ENCODE data around the gene CRISPLD2. TPM values are rescaled to one million over a fixed set of nuclear protein-coding genes. Genes with fewer than 3 reads are reported as not detected.
"Not testable (repeated sequence)": the region's sequence is repeated elsewhere in the genome, so short reads cannot be mapped to it uniquely, and the experiment has no call there.

The CRISPLD2 gene
- total RNA-seq, 1 donor from 2014 or later, result 29.1 TPM

- intact Hi-C loops (cut with micrococcal nuclease), result no loop called here
- no peak for DNase-seq
- ATAC-seq, result no peak
Observed at GRCh38 chr16:84818989-84819643, 669 bp upstream of the CRISPLD2 start.

- DNase-seq (no peak), ATAC-seq (no peak)
- intact Hi-C loops (cut with micrococcal nuclease), result no loop called here
Observed at GRCh38 chr16:84820305-84820684, 510 bp downstream of the CRISPLD2 start.

DNA sequence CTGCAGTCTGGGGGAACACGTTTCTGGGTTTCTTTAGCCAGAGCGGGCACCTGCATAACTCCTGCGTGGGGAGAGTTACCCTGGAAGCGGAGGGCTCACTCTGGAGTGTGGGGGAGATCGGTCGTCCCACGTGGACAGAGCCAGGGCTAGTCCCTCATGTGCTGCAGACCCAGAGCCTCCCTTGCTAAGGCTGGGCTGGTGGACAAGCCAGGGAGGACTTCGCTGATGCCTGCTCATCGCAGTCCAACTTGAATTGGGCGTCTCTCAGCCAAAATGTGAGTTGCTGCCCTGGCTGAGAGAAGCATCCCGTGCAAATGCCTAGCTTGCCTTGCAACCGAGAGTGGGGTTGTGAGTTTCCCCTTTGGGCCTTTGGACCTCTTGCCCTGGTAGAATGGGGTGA lies 986 bp downstream of the CRISPLD2 start:
- DNase-seq (no peak), ATAC-seq (no peak)

DNA sequence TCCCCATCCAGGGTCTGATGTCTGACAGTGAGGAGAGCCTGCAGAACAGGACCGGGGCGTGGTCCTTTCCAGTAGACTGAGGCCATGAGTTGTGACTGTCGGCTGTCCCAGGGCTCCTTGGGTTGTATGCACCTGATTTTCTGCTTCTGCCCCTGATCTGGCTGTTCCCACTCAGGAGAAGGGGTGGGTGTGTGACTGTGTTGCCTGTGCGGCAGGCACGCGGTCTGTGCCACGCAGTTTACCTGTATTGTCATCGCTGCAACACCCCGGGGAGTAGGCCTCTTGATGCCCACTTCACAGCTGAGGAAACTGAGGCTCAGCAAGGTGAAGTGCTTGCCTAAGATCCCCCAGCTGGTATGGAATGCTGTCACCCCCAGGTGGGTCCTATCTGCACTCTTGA lies 1.4 kb downstream of the CRISPLD2 start:
- intact Hi-C loops (cut with micrococcal nuclease), result no loop called here
- no peak for DNase-seq

More for the DNA sequence above, 986 bp downstream of the CRISPLD2 start:
- intact Hi-C loops (cut with micrococcal nuclease), result no loop called here

DNA sequence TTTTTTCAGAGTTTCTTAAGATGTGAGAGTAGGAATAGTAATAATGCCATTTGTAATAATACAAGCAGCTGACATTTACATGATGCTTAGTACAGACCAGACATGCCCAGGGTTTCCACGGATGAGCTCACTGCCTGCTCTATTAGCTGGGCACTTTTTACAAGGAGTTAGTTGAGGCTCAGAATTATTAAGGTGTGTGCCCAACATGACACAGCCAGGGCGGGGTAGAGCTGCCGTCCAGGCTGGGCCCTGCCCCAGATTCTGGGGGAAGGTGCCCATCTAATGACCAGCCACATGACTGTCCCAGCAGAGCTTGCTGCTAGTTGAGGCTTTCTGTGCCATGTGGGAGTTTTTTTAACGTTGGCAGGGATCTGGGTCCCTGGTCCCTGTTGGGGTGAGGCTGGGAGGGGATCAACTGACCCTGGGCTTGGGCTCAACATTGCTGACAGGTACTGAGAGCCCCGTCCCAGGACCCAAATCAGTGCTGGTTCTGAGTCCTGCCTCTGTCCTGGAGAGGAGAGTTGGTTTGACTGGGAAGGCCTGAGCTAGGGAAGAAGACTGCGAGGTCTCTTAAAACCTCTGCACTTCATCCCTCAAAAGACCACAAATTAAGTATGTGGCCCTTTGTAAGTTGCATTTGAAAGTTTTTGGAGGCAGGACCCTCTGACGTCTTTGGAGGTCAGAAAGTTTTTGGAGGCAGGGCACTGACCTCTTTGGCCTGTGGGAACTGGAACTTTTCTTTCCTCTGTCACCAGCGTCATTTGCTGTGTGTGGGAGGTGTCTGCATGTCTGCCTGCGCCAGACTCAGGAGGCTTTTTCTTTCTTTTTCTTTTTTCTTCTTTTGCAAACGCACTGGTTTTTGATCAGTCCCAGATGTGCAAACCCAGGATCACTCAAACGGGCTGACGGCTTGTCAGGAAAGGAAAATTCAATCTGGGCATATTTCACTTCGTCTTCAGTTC lies 2.2 kb downstream of the CRISPLD2 start:
- intact Hi-C loops (cut with micrococcal nuclease), result no loop called here
- ATAC-seq (peak; percentile 20), DNase-seq (peak; percentile 48)

More for the DNA sequence above, 1.4 kb downstream of the CRISPLD2 start:
- ATAC-seq, result no peak

- ATAC-seq (no peak), DNase-seq (no peak)
- intact Hi-C loops (cut with micrococcal nuclease), result no loop called here
Observed at GRCh38 chr16:84822990-84823389, 3.2 kb downstream of the CRISPLD2 start.

- peak; percentile 16 for ATAC-seq
- intact Hi-C loops (cut with micrococcal nuclease), result no loop called here
- peak; percentile 55 for DNase-seq
Observed at GRCh38 chr16:84823484-84823883, 3.7 kb downstream of the CRISPLD2 start.

DNA sequence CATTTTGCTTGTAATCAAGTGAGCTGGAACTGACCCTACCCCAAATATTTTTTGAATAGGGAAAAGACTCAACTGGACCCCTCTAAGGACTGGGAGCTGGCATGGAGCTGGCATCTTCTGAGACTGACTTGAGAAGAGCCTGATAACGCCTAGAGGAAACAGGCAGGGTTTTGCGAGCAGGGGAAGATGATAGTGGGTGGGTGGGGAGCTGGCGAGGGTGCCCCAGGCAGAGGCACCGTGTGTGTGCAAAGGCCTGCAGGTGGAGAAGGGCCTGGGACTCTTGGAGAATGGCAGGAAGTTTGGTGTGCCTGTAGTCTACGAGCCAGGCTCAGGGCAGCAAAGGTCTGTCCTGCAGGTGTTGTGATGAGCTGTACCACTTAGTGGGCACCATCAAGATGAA lies 4.1 kb downstream of the CRISPLD2 start:
- no peak for ATAC-seq
- intact Hi-C loops (cut with micrococcal nuclease), result no loop called here
- DNase-seq, result no peak

DNA sequence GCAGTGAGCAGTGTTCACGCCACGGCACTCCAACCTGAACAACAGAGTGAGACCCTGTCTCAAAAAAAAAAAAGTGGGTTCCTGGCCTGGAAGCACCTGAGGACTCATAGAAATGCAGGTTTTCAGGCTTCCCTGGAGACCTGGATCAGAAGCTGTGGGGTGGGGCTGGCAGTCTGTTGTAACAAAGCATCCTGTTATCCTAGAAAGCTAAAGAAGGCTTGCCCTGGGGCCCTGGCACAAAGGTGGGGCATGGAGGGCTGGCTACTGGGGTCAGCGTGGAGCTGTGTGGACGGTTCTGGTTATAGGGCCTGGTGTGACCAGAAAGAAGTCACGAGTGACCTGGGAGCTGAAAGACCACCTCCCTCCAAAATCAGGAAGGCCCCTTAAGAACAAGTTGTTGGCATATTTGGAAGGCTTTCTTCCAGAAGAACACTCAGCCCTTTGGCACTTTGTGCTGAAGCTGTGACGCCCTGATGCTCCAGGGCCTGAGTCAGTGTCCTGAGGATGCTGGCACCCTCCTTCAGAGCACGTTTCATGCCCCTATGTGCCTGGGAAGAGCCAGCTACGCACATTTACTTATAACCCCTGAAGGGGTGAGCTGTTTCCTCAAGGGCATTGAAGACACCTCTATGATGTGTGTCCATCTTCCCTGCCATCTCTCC lies 6.2 kb downstream of the CRISPLD2 start:
- intact Hi-C loops (cut with micrococcal nuclease), result no loop called here
- ATAC-seq (no peak), DNase-seq (no peak)

- ATAC-seq (peak; percentile 73), DNase-seq (peak; percentile 84)
- intact Hi-C loops (cut with micrococcal nuclease), result no loop called here
Observed at GRCh38 chr16:84826558-84826941, 6.8 kb downstream of the CRISPLD2 start.

DNA sequence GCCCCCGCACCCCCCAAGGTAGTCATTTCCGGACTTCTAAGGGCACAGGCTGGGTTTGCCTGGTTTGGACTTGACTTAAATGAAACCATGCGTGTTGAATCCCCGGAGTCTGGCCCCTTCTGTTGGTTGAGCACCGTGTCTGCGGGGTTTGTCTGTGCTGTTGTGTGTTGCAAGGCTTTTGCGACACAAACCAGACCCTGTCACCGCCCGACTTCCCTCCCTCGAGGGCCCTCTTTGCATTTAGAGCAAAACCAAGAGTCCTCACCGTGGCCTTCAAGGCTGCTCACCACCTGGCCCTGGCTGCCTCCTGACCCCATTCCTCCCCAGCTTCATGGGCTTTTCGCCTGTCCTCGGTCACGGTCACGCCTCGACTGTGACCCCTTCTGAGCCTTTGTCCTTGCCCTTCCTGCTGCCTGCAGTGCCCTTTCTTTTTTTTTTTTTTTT lies 7.4 kb downstream of the CRISPLD2 start:
- intact Hi-C loops (cut with micrococcal nuclease), result no loop called here
- DNase-seq (peak; percentile 44), ATAC-seq (peak; percentile 6)

- DNase-seq, result no peak
- no peak for ATAC-seq
- intact Hi-C loops (cut with micrococcal nuclease), result no loop called here
Observed at GRCh38 chr16:84827897-84828296, 8.1 kb downstream of the CRISPLD2 start.

GRCh38 chr16:84828322-84828721 lies 8.5 kb downstream of the CRISPLD2 start:
- DNase-seq (no peak), ATAC-seq (no peak)
- intact Hi-C loops (cut with micrococcal nuclease), result no loop called here

DNA sequence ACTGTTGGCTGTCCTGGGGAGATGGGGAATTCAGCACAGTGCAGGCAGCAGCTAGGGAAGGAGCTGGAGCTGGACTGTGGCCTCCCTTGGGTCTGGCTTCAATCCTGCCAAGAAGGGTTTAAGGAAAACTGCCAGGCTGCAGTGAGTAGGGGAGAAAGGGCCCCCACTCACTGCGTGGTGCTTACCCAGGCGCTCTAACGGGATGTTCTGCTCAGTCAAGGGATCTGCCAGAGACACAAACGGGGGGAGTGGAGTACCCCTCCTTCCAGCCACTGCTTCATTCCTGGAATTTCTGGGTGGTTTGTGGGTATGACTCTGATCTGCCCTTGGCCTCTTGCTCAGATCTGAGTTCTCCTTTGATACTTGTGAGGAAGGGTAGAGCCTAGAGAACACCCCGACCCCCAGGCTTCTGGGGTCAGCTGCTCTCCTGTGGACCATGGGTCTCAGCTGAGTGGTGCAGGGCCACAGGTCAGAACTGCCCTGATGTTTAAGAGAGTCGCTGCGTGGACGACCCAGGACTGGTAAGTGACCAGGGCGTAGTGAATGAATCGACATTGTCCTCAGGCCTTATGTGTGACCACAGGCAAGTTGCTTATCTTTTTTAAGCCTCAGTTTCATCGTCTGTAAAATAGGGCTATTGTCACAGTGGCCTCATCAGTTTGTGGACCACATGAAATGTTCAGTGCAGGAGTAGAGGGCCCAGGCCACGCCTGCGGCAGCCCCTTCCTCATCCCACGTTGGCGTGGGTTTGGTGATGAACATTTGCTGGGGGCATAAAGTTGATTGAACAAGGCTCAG lies 9.6 kb downstream of the CRISPLD2 start:
- intact Hi-C loops (cut with micrococcal nuclease), result no loop called here
- DNase-seq (peak; percentile 42), ATAC-seq (peak; percentile 8)

DNA sequence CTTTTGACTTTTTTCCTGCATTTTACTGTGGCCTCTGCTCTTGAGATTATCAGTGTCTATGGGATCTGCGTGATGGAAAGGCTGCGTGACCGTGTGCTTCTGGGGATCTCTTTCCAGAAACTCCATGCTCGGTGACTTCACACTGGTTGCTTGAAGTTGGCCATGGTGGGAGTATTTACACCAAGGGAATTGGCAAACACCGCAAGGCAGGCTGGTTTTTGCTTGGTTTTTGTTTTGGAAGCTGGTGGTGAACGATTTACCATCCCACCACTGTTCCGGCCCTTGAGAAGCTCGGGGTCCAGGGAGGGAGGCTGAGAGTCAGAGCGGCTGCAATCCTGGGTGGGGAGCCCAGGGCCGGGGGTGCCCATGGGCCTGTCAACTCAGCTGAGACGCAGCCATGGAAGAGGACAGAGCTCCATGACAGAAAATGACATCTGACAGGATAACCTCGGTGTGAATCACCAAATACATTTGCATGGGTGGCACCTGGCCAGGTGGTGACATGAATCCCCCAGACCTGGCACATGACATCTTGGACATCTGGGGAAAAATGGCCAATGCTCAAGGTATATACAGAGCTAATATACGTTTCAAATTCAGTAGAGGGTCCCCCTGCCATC lies 11.1 kb downstream of the CRISPLD2 start:
- ATAC-seq (no peak), DNase-seq (no peak)
- intact Hi-C loops (cut with micrococcal nuclease), result no loop called here

- DNase-seq; ATAC-seq; intact Hi-C loops (cut with micrococcal nuclease): not testable (repeated sequence)
Observed at GRCh38 chr16:84831728-84832127, 11.9 kb downstream of the CRISPLD2 start.

GRCh38 chr16:84832488-84833143 lies 12.8 kb downstream of the CRISPLD2 start:
- intact Hi-C loops (cut with micrococcal nuclease), result no loop called here
- peak; percentile 85 for ATAC-seq
- DNase-seq, result peak; percentile 91

DNA sequence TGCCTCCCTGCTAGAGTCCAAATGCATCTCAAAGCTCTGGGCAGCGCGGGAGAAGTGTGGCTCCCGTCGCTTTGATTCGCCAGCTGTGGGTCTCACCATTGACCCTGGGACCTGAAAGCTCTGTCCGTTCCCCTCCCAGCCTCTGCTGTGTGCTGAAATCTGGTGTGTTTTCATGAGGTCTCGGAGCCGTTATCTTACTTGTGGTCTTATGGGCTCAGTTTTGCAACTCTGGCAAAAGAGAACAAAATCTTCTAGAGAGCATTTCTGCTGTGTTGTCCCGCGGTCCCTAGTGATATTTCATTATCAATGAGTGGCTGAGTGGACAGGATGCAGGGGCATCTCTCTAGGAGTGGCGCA lies 13.3 kb downstream of the CRISPLD2 start:
- intact Hi-C loops (cut with micrococcal nuclease), result no loop called here
- no peak for DNase-seq
- ATAC-seq, result peak; percentile 4
